IgD-negative memory B cell (primary cell): Measurements from ENCODE around the gene PPP2R3A. TPM values are rescaled to one million over a fixed set of nuclear protein-coding genes. Genes with fewer than 3 reads are reported as not detected.
A peak's percentile ranks its signal among the peaks of the same experiment; 100 is the strongest.

ENCODE experiments used
- H3K27ac Mint-ChIP-seq, 3 donors: one replicate each; pipeline ENCODE4 v1.8.0; 2020 to 2022; ENCODE audit warnings: mild to moderate bottlenecking in 3 of 3, mixed read lengths in 3 of 3, moderate library complexity in 1 of 3
- H3K27me3 Mint-ChIP-seq: one replicate; pipeline ENCODE4 v1.8.0; 2021; ENCODE audit warnings: mixed read lengths
- H3K36me3 Mint-ChIP-seq: one replicate; pipeline ENCODE4 v1.8.0; 2020; ENCODE audit warnings: mild to moderate bottlenecking, mixed read lengths
- H3K4me1 Mint-ChIP-seq, 3 donors: one replicate each; pipeline ENCODE4 v1.8.0; 2020 to 2022; ENCODE audit warnings: mixed read lengths in 3 of 3, mild to moderate bottlenecking in 1 of 3
- H3K4me3 Mint-ChIP-seq, 4 donors: one replicate each; pipeline ENCODE4 v1.8.0; 2020 to 2022; ENCODE audit warnings: mild to moderate bottlenecking in 4 of 4, mixed read lengths in 4 of 4, moderate library complexity in 3 of 4
- H3K9me3 Mint-ChIP-seq, 3 donors: one replicate each; pipeline ENCODE4 v1.8.0; 2020 to 2021; ENCODE audit warnings: mixed read lengths in 3 of 3, mild to moderate bottlenecking in 1 of 3
- polyA plus RNA-seq: library from polyadenylated mRNA; unstranded; fragments of 300-500 nt; fragmentation: Illumina TruSeq; gene quantifications from one replicate; pipeline ENCODE4 v1.2.3, GENCODE V29; 2021

The PPP2R3A gene
- polyA plus RNA-seq, 1 donor from 2014 or later, result 0.06 TPM

DNA sequence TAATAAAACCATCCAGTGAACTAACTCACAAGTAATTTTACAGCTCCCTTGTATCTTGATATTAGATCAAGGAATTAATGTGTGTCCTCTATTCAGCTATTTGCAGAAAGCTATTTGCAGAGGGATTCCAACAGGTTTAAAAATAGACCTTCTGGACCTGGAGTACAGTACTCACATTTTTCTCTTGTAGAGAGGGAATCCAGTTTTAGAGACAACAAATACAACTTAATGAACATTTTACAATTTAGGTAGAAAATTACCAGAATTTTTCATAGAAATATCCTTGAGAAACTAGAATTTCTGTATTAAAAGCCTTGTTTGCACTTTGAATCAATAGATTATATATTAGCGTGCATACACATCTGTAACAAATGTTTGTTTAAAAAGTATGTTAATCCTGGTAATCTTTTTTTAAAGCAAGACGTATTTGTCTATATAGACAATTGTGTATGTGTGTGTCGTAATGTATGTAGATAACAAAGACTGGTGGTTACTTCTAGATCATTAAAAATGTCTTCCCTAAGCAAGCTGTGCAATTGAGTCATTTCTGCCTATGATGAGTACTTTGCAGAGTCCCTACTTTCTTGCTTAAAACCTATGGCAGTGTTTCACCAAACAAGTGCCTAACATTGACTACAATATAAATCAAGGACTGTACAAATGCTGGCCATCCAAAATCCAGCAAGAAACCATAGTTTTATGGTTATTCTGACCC, 57.9 kb downstream of the PPP2R3A start:
- Mint-ChIP-seq H3K27me3 (peaks cover 5% of the 10 kb centered on the region), H3K9me3 (no peaks in the 10 kb centered on the region), H3K27ac (no peak overlapping the region), H3K4me3 (no peak overlapping the region), H3K4me1 (no peaks in the 10 kb centered on the region), H3K36me3 (no peaks in the 10 kb centered on the region)

DNA sequence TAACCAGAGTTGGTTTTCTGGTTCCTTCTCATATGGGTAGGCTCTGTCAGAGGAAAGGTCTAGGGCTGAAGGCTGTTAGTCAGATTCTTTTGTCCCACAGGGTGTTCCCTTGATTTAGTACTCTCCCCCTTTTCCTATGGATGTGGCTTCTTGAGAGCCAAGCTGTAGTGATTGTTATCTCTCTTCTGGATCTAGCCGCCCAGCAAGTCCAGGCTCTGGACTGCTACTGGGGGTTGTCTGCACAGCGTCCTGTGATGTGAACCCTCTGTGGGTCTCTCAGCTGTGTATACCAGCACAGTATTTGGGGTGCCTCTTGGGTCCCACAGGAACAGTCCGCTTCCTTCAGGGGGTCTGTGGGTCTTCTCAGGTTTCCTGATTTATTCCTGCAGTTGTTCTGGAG, 70.8 kb downstream of the PPP2R3A start:
- Mint-ChIP-seq H3K27me3 (peaks cover 5% of the 10 kb centered on the region), H3K9me3 (peaks cover 5 to 16% (median 6%) of the 10 kb centered on the region in 3 donors), H3K27ac (no peak overlapping the region), H3K4me3 (no peak overlapping the region), H3K36me3 (no peaks in the 10 kb centered on the region), H3K4me1 (no peaks in the 10 kb centered on the region)

DNA sequence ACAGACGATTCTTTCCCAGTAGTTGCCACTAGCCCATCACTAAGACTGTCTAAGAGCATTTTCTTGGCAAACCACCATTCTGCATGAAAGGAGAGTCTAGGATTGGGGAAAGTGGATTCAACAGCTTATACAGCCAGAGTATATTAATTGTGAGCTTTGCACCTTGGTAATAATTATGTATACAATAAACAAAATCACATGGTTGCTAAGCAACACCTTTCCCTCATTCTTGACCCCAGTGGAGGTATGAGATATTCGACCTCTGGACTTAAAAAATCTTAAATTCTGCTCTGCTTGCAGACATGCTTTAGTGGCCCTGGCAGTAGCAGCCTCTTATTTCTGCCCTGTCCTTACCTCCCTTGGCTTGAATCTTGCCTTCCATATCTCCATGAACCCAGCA, 73.1 kb downstream of the PPP2R3A start:
- Mint-ChIP-seq H3K4me1 (no peaks in the 10 kb centered on the region), H3K36me3 (no peaks in the 10 kb centered on the region), H3K9me3 (peaks cover 0 to 7% (median 0%) of the 10 kb centered on the region in 3 donors), H3K27me3 (peaks cover 9% of the 10 kb centered on the region), H3K27ac (no peak overlapping the region), H3K4me3 (no peak overlapping the region)

DNA sequence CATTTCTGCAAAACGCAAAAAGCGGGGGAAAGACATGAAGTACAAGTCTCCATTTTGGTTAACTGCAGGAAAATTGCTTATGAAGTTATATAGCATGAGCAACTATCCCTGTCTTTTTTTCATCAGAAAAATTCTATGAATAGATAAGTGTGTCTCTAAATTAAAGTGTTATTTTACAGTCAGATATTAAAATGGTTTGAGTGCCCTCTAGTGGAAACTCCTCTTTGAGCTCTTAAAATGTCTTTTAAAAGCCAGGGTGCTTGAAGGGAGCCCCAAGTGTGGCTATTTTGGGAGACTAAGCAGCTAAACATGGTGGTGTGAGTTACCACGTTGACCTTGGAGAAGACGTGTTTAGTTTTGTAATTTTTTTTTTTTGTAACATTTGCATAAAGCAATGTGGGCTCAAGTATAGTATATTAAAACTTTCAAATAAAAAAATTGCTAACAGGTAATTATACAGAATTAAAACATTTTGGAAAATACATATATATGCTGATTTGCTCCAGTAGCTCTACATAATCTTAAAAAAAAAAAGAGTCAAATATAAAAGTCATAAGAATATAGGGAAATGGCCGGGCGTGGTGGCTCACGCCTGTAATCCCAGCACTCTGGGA, 77.2 kb downstream of the PPP2R3A start:
- Mint-ChIP-seq H3K27ac (no peak overlapping the region), H3K9me3 (peaks cover 0 to 2% (median 0%) of the 10 kb centered on the region in 3 donors), H3K36me3 (no peaks in the 10 kb centered on the region), H3K27me3 (peaks cover 6% of the 10 kb centered on the region), H3K4me3 (no peak overlapping the region), H3K4me1 (no peaks in the 10 kb centered on the region)

DNA sequence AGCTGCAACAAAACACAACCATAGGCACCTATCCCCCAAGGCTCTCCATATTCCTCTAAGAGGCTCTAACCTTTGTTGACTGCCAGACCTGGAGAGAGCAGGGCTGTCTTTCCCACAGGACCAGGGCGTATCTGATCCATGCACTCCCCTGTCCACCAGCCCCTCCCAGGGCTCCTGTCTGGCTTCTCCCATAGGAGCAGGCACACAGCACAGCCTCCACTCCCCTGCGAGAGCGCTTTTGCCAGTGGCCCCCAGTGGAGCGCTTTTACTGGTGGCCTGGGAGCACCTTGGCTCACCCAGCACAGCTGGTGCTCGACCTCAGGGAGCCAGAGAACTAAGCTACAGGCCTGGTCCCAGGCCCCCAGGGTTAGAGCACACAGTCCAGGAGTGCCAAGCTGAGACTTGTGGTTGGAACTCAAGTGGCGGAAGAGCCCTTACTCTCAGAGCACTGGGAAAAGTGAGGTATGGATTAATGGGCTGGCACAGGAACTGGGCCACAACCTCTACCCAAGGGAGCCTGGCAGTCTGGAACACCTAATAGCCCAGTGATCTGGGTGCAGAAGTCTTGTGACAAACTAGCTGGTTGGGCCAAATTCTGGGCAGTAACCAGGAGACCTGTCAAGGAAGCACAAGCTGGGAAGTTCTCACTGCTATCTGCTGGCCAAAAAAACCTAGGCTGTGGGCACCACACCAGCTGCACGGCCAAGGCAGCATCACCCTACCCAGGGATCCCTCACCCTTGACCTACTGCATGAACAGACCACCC, 79.6 kb downstream of the PPP2R3A start:
- Mint-ChIP-seq H3K9me3 (peaks cover 0 to 2% (median 0%) of the 10 kb centered on the region in 3 donors), H3K4me1 (no peaks in the 10 kb centered on the region), H3K27me3 (peaks cover 5% of the 10 kb centered on the region), H3K27ac (no peak overlapping the region), H3K4me3 (no peak overlapping the region), H3K36me3 (no peaks in the 10 kb centered on the region)

DNA sequence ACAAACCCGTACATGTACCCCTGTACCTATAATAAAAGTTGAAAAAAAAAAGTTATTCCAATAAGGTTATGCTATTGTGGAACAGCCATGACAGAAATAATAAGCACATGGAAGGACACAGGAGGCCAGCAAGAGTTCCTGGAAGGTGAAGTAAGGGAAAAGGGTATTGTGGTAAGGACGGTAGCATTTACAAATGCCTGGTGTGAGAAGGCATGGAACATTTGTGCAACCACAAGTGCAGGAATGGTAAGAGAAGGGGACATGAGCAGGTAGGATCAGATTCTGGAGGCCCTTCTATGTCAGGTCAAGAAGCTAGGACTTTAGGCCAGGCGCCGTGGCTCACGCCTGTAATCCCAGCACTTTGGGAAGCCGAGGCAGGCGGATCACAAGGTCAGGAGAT, 82.5 kb downstream of the PPP2R3A start:
- Mint-ChIP-seq H3K36me3 (no peaks in the 10 kb centered on the region), H3K27me3 (peaks cover 9% of the 10 kb centered on the region), H3K27ac (no peak overlapping the region), H3K4me1 (no peaks in the 10 kb centered on the region), H3K4me3 (no peak overlapping the region), H3K9me3 (peaks cover 0 to 2% (median 0%) of the 10 kb centered on the region in 3 donors)

DNA sequence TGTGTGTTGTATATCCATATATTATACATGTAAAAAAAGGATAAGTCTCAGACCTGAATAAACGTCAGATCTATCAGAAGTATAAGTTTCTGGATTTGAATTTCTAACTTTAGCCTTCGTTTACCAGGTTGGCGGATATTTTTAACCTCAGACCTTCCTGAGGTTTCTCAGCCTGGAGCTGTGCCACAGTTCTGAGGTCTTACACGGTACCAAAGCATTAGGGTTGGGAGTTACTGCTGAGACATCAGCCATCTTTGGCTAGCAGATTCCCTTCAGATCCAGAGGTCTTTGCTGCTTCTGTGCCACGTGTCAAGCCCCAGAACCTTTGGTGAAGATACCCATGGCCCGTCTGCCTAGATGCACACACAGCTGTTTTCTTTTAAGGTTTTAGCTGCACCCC, 84.7 kb downstream of the PPP2R3A start:
- H3K36me3 Mint-ChIP-seq, result no peaks in the 10 kb centered on the region
- no peak overlapping the region for H3K4me3 Mint-ChIP-seq
- peak overlapping the region in 1 of 3 donors; percentile 14 for H3K27ac Mint-ChIP-seq
- H3K4me1 Mint-ChIP-seq, result no peaks in the 10 kb centered on the region
- H3K9me3 Mint-ChIP-seq, result no peaks in the 10 kb centered on the region
- peaks cover 8% of the 10 kb centered on the region for H3K27me3 Mint-ChIP-seq

DNA sequence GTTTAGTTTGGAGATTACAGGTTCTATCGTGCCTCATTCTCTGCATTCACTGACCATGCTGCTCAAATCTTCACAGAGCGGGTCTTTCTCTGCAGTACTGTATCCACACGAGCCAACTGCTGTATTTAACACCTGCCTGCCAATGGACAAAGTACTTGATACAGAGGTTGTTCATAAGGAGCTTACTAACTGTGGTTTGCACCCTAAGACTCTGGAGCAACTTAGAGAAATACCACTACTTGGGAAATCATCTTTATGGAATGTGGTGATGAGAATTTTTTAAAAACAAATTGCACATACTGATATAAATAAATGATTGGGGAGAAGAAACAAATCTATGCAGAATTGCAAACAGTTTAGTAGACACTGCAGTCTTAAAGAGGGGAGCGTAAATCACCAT, 90.0 kb downstream of the PPP2R3A start:
- H3K27me3 Mint-ChIP-seq, result peaks cover 10% of the 10 kb centered on the region
- no peaks in the 10 kb centered on the region for H3K4me1 Mint-ChIP-seq
- H3K9me3 Mint-ChIP-seq, result peaks cover 2 to 10% (median 3%) of the 10 kb centered on the region in 3 donors
- no peak overlapping the region for H3K4me3 Mint-ChIP-seq
- no peaks in the 10 kb centered on the region for H3K36me3 Mint-ChIP-seq
- H3K27ac Mint-ChIP-seq, result no peak overlapping the region

DNA sequence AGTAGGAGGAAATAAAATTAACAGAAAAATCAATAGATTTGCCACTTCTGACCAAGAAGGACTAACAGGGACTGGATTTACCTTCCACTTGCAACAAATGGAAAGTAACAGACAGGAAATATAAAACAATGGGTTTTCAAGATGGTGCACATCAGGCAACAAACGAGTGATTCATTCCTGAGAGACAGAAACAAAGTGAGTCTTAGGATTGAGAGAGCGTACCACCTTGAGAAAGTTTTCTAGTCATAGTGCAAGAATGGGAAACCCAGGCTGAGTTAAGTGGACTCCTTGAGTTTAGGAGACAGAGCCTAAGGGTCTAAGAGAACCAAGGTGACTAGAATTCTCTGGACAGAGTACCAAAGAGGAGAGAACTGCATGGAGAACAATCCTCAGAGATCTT, 101.7 kb downstream of the PPP2R3A start:
- Mint-ChIP-seq H3K36me3 (no peaks in the 10 kb centered on the region), H3K27ac (no peak overlapping the region), H3K9me3 (peaks cover 0 to under 1% (median 0%) of the 10 kb centered on the region in 3 donors), H3K27me3 (peaks cover 3% of the 10 kb centered on the region), H3K4me3 (no peak overlapping the region), H3K4me1 (no peaks in the 10 kb centered on the region)

DNA sequence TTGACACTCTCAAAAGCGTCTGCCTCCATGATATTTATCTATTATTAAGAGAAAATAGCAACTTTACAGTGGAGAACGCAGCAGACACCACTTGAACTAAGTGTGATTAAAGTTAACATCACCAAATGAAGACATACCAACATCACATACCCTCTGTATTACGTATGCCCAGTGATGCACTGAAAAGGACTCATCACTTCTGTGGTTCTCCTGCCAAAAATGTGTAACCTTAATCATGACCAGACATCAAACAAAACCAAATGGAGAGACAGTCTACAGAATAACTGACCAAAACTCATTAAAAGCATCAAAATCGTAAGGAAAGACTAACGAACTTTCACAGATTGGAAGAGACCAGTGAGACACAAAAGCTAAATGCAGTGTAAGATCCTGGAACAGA, 103.2 kb downstream of the PPP2R3A start:
- Mint-ChIP-seq H3K9me3 (no peaks in the 10 kb centered on the region), H3K27ac (no peak overlapping the region), H3K27me3 (peaks cover 3% of the 10 kb centered on the region), H3K4me3 (no peak overlapping the region), H3K4me1 (no peaks in the 10 kb centered on the region), H3K36me3 (no peaks in the 10 kb centered on the region)

DNA sequence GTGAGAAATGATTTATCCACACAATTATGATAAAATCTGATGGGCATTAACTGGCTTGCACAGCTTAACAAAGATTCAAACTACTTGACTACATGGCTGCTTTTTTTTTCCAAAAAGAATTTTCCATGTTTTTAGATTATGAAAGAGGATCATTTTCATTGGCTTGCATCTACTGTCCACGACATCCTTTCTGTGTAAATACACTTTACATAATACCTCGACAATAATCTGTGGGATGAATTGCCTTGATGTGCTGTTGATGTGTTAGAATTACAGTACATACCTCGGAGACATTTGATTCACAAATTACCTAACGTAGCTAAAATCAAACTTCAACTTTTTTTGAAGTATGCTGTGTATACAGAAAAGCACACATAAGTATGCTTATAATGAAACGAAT, 104.4 kb downstream of the PPP2R3A start:
- peaks cover 3% of the 10 kb centered on the region for H3K27me3 Mint-ChIP-seq
- H3K4me1 Mint-ChIP-seq, result no peaks in the 10 kb centered on the region
- no peak overlapping the region for H3K4me3 Mint-ChIP-seq
- H3K9me3 Mint-ChIP-seq, result no peaks in the 10 kb centered on the region
- no peak overlapping the region for H3K27ac Mint-ChIP-seq
- H3K36me3 Mint-ChIP-seq, result no peaks in the 10 kb centered on the region

DNA sequence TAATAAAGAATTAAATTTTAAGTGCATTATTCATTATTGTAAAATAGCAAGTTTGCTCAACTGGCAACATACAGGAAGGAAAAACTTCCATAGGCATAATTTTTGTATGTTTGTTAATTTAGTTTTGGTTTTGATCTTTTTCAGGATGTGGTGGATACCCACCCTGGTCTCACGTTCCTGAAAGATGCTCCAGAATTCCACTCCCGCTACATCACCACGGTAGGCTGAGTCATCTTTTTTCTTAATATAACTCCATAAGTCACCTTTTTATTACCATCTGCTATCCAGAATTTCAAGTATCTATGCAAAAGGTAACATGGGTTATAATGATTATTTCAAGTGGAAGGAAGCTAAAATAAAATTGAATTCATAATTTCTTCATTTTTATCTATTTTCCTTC, 104.8 kb downstream of the PPP2R3A start:
- no peak overlapping the region for H3K4me3 Mint-ChIP-seq
- no peaks in the 10 kb centered on the region for H3K36me3 Mint-ChIP-seq
- H3K27ac Mint-ChIP-seq, result no peak overlapping the region
- no peaks in the 10 kb centered on the region for H3K9me3 Mint-ChIP-seq
- no peaks in the 10 kb centered on the region for H3K4me1 Mint-ChIP-seq
- peaks cover 3% of the 10 kb centered on the region for H3K27me3 Mint-ChIP-seq

DNA sequence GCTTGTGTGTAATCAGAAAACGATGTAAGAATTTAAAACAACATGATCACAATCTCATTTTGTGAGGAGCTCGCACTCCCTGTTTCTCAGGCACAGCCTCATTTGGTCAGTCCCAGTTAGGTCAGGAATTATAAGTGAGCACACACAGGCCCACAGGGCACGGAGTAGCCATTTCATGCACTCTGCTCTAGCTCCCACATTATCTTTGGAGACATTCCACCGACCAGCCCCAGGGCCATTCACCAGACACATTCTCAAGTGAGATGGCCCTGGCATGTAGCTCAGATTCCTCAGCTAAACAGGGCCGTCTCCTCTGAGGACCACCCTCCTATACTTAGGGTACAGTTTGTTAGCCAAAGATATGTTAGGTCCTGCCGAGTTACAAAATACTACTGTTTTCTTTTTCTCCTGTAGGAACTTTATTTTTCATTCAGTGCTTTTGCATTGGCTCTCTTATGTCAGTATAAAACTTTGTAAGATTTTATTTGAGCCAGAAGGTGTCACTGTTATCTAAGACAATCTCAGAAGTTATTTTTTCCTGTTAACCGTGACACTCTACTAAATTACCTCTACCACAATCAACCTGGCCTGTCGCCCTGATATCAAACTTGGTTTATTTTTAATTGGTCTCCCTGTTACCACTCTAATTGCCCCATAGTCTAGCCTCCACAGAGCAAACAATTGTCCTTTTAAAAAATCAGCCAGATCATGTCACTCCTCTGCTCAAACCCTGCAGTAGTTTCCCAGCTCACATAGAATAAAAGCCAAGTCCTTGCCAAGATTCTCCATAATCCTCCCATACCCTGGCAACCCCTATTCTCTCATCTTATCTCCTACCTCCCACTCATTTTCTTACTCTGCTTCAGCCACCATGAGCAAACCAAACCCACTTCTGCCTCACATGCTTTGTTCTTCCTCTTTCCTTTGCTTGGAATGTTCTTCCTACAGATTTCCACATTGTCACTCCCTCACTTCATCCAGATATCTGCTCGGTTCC, 105.7 kb downstream of the PPP2R3A start:
- Mint-ChIP-seq H3K27me3 (peaks cover 3% of the 10 kb centered on the region), H3K4me1 (no peaks in the 10 kb centered on the region), H3K4me3 (no peak overlapping the region), H3K27ac (no peak overlapping the region), H3K9me3 (no peaks in the 10 kb centered on the region), H3K36me3 (no peaks in the 10 kb centered on the region)

DNA sequence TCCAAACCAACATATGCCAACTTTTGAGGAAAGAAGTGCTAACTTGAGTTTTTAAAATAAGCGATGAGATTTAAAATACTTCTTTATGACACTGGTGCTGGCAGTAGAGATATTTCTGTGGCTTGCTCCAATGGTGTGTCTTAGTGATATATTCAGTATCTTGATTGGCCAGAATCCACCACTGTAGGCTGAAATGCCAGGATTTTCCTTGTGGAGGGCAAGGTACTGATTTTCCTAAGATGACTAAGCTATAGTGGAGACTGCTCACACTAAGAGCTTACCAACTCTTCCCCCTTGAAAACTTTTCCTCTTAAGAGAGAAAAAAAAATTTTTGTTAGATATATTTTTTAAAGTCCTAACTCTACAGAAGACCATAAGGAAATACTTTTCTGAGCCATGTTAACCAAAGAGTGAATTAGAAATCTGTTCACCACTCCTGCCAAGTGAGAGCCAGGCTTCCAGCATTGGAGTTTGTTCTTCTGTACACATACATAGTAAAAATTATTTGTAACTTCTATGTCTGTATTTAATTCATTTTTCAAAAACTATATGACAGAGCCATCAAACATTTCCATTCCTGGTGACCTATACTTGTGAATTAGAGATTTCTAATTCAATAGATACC, 109.1 kb downstream of the PPP2R3A start:
- H3K9me3 Mint-ChIP-seq, result no peaks in the 10 kb centered on the region
- H3K27ac Mint-ChIP-seq, result no peak overlapping the region
- H3K4me3 Mint-ChIP-seq, result no peak overlapping the region
- H3K36me3 Mint-ChIP-seq, result no peaks in the 10 kb centered on the region
- H3K4me1 Mint-ChIP-seq, result peaks cover 0 to 5% (median 0%) of the 10 kb centered on the region in 3 donors
- H3K27me3 Mint-ChIP-seq, result peaks cover 1% of the 10 kb centered on the region
